NOMO-1 treated with dmso at 0.1 percent for 144 hours (cell line): ENCODE results near the gene ACTBL2.
"Not testable (repeated sequence)": the region's sequence is repeated elsewhere in the genome, so short reads cannot be mapped to it uniquely, and the experiment has no call there.

Experiments used
- DNase-seq: peaks from one replicate; lab custom pipeline; 2025; ENCODE audit not compliant: unreplicated experiment; lab: John Stamatoyannopoulos, UW

The ACTBL2 gene

DNA sequence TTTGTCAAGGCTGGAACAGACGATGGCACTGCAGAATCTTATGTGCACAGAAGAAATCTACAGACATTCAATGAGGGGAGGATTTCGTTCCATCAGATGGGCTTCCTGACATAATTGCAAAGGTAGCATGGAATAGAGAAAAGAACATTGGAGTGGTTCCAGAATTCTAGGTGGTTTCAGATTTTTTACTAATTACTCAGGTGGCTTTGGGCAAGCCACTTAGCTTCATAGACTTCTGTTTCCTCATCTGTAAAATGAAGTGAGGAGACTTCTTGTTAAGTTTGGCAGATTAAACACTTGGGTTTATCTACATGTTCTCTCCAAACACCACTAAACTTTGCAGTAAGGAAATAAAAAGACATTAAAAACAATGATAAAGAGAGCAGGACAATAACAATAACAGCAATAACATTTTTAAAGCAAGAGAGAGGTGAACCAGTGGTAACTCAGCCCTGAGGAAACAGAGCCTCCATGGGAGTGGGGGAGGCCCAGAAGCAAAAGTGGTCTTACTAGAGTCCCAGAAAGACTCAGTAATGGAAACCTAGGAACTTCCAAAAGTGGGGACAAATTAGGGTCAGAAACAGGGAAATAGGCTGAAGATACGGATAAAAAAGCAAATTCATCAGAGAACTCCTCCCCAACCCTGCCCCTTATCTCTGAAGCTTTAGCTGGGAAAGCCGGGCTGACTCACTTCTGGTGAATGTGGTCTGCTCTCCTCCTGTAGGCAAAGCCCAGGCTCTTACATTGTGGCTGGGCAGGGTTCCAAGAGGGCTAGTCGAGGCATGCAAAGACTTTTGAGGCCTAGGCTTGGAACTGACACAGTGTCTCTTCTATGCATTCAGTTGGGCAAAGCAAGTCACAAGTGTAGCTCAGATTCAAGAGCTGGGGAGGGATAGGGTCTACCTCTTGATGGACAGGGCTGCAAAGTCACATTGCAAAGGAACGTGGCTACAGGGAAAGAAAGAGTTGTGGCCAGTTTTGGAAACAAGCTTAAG is 11.8 kb upstream of the ACTBL2 start:
- no peak for DNase-seq

DNA sequence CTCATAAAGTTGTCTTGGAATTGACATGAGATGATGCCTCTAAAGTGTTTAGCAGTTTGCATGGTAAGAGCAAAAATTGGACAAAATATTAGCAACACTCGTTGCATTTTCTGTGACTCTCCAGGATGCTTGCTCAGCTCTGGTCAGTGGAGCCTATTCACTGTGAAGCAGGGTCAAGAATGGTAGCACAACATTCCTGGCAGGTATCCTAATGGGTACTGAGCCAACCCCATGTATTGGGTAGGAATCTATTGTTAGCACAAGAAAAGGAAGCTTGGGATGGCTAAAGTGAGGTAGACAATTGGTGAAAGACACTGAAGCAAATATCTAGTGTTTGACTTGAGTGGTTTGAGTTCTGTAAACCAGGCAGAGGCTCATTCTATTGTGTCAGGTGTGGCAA is 10.4 kb upstream of the ACTBL2 start:
- DNase-seq = no peak

DNA sequence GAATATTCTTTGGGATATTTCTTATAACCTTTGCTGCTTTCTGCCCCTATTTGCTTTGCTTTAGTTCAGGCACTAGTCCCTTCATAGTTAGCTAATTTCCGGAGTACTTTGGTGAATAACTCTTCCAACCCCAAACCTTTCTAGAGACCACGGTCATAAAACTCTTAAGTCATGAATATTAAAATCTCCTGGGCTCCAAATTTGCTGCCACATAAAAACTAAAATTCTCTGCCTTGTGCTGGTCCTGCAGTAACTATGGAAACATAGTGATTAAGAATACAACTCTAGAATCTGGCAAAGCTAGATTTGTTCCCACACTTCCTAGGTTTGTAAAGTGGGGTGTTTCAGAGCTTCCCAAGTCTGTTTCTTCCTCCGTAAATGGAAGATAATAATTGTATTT is 10.0 kb upstream of the ACTBL2 start:
- no peak for DNase-seq

DNA sequence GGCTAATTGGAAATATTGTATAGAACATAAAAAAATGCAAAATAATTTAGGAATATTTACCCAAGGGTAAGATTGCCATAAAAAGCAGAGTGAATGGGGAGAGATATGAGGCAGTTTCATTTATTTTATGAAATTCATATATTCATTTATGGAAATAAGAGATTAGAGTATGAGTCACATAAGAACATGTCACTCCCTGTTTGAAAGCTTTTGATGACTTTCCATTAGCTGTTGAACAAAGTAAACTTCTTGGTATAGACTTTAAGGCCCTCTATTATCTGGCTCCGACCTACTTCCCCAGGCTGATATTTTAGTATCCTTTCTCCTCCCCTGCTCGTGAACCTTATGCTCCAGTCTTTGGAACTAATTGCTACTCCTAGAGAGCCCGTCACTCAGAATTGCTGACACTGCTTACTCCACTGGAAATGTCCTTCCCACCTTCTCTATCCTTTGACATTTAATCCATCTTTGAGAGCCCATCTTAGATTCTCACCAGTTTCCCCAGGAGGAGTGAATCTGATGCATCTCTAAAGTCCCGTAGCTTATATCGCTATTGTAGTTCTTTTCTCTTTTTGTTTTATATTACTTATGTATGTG is 8.9 kb upstream of the ACTBL2 start:
- DNase-seq = no peak

DNA sequence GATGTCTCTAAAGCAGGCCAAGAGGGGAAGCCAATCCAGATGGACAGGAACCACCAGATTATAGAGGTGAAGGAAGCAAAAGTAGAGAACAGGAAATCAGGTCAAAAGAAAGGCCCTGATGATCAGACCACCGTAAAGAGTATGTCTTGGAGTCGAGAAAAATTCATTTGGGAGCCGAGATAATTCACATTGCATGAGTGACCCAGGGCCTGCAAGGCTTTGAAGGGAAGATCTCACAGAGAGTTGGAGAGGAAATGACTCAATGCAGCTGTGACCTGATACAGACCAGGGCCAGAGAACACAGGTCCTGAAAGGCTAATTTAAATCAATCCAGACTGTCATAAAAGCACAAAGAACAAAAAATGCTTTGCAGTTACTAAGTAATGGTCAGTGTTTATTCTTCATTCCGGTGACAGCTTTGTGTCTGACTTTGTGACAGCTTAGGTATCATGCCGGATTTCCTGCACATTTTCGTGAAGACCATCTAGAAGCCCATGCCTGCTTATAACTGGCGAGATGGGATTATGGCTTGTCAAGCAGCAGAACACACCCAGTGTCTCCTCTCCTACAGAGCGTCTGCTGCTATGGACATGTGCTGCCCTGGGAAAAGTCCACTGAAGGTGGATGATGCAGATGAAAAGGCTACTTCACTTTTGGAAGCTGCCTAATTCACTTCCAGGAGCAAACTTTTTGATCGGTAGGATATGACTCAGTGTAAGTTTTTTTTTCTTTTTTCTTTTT is 5.8 kb upstream of the ACTBL2 start:
- no peak for DNase-seq

DNA sequence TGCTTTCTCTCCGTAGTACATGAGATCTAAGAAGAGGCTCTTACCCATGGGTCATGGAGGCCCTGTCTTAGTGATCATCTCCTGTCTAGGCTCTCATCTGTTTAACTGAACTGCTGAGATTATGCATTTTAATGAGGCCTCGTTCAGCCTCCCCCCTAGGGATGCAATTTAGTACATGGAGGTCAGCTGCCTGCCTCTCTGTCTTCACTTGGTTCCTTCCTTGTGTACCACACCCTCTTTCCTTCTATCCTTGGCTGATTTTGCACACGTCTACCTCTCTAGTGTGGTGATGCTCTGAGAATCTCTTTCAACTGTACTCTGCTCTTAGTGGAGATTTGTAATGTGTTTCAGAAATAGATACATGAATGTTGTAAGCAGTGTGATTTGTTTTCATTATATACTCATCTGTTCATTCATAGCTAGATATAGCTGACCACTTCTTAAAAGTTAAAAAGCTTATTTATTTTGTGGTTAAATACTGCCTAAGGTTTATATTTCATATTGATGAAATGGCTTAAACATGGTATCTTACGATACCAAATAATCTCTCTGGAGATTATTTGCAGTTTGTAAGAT is 3.5 kb upstream of the ACTBL2 start:
- DNase-seq = no peak

DNA sequence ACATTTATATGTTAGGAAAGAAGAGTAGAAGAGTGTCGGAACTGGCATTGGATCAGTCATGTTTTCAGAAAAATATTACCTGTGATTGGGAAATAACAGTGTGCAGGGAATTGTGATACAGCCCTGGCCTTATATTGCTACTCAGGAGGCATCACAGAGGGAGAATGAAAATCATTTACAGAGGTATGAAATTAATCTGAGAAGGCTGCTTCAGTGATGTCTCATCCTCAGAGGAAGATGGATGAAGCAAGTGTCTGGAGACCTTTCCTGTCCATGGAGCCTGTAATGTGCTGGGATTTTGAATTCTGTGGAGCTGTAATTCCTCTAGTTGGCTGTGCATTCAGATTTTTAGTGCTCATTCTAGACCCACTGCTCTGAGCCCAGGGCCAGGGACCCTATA is 3.8 kb downstream of the ACTBL2 start:
- no peak for DNase-seq

DNA sequence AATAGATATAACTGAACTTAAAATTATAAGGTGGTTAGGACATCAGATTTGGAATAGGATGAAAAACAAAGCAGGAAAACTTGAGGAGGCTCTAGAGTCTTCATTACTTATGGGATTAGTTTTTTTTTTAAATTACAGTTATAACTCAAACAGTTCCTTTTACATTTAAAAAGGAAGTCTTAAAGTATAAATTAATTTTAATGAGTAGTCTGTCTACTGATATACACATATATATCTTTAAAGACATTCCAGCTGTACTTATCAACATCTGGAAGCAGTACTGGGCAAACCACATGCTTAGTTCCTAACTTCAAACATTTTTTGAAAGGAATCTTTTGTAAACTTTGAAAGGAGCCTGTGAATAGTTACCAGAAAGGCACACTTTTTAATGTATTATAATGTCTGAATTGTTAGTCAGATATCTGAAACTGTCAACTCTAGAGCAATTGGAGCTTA is 6.0 kb downstream of the ACTBL2 start:
- no peak for DNase-seq

DNA sequence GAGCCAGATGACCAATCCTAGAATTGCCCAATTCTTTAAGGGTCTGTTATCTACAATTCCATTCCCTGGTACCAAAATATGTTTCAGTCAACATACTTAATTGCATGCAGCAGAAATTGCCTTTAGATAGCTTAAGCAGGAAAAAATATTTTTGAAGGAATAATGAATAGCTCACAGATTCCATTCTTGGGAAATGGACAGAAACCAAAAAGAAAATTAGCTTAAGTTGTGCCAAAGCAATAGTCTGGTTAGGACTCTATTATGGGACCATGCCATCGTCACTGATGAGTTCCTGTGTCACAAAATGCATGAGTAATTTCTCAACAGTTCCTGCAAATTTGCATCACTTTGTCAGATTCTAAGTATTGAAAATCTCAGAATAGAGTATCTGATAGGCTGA is 12.3 kb downstream of the ACTBL2 start:
- no peak for DNase-seq

DNA sequence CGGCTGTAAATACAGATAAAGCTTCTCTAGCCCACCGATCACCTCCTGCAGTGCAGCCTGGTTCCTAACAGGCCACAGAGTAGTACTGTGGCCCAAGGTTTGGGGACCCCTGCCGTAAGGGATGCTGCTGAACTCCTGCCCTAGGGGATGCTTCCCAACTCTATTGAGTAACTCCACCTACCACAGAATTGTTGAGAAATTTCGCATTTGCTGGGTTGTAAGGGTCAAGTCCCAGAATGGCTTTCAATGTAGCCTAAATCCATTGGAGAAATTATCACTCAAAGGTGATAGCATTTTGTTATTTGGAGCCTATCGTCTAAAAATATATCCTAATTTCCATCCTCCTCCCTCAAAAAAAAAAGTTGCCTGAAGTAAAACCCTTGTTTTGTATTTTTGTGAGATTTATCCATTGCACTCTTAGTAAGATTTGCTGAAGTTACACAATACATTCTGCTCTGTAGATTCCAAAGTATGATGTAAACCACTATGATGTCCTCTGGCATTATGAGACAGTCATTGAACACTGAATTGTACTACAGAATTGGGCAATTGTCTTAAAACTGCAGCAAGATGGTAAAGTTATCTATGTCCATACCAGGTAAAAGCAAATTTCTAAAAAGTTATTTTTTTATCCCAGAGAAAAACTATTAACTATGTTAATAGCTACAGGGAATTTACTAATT is 14.0 kb downstream of the ACTBL2 start:
- DNase-seq = no peak

DNA sequence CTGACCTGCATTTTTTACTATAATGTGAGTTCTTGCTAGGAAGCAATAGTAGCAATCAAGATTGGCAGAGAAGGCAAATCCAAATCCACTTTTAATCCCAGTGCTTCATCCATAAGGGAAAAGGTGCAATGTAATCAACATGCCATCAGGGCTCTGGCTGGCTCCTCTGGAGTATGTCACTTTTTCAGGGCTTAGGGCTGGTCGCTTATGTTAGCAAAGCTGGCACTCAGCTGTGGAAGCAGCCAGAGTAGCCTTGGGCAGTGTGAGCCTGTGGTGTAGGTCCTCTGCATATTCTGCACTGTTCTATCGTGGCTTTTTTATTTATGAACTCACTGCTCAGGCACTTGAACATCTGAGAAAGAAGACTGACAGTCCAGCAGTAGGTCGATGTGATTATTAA is 16.1 kb downstream of the ACTBL2 start:
- no peak for DNase-seq

DNA sequence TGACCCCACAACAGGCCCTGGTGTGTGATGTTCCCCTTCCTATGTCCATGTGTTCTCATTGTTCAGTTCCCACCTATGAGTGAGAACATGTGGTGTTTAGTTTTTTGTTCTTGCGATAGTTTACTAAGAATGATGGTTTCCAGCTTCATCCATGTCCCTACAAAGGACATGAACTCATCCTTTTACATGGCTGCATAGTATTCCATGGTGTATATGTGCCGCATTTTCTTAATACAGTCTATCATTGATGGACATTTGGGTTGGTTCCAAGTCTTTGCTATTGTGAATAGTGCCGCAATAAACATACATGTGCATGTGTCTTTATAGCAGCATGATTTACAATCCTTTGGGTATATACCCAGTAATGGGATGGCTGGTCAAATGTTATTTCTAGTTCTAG is 22.6 kb downstream of the ACTBL2 start:
- DNase-seq = not testable (repeated sequence)

DNA sequence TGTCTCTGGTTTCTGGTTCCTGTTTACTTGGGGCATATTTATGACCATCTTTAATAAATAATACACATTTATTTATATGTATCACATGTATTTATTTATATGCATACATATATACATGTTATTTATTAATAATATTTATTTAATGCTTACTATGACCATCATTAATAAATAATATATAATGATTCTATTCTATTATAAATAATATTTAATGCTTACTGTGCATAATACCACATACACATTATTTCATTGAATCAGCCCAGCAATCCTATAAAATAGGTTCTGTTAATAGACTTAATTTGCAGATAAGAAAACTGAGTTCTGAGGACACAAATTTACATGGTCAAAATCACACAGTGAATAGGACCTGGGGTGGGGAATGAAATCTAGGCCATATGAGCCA is 24.2 kb downstream of the ACTBL2 start:
- no peak for DNase-seq

DNA sequence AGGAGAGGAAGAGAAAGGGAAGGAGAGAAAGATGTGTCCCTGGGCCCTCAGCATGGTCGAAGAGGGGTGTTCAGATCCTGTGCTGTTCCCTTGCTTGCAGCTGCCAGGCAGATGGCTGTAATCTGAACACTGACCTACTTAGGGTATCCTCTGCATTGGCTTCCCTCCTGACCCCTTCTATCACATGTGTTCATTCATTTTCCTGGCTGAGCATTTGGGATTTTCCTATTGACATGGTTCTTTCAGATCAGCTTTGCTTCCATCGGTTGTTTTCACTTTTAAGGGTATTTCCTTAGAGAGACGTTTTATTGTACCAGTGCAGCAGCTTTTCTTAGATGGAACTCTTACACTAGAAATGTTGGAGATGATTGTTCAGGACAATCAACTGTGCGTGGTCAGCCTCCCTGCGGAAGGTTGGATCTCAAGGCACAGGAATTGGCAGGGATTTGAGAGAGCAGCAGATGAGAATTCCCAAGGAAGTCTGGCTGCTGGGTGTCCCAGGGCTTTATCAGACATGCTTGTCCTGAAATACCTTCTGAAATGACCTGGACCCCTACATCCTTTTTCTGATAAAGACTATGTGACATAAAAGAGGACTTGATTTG is 26.0 kb downstream of the ACTBL2 start:
- no peak for DNase-seq

DNA sequence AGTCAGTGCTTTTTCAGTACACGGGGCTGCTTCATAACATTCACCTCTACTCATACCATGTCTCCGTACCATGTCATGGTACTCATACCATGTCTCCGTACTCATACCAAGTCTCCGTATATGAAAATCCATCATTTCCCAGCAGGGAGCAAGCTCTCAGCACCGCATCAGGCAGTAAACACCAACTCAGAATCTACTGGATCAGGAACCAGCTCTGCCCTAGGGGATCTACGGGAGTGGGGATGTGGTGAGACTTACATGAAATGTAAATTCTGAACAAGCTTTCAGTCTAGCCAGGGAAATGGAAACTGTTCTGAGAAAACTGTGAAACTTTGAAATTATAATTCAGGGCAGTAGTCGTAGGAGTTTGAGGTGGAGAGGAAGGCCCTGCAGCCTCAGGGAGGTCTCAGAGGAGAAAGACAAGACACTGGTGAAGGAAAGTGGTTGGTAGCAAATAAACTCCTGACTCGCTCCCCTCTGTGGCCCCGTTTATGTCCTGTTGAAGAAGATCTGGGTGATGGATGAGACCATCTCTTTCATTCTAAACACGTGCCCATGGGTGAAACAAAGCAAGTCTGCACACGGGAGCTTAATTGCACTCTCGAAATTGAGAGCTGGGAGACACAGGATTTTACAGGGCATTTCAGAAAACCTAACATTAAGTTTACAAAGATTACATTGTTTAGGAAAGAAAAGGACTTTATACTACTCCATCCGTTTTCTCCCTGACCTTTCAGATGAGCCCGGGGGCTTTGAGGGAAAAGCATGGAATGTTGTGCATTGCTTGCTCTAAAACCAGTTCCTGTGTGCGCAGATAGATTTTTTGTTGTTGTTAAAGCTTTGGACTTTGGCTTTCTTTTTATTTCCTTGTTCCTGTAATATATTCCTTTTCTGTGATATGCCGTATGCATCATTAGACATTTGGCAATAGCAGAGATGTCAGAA is 26.8 kb downstream of the ACTBL2 start:
- no peak for DNase-seq

DNA sequence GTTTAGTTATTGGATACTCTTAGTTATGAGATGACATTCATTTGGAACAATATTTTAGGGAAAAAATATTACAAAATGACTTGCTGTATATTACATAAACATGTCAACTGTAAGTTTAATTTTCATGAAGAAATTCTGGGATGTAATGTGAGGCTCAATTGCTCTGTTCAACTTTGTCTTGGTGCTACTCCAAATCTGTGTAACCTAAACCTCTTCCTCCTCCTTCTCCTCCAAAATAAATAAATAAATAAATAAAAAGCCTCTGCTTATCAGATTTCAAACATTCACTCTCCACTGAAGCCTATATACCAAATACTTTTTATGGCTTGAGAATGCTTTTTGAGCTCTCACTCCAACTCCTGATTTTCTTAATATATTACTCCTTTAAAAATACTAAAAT is 27.7 kb downstream of the ACTBL2 start:
- no peak for DNase-seq

DNA sequence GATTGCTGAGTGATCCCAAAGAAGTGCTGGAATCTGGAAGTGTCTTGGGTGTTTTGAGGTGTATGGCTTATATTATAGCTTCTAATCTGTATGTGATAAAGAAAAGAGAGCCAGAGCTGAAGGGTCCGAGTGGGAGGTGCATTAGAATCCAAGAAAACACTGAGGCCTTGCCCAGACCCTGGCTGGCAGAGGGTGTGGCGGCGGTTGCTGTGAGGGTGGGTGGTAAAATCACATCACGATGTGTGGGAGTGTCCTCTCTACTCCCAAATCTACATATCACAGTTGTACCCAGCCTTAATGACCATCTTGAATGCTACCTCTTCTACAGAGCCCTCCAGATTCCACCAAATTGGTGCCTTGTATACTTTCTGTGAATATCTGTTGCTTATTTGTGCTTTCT is 28.9 kb downstream of the ACTBL2 start:
- DNase-seq = no peak

DNA sequence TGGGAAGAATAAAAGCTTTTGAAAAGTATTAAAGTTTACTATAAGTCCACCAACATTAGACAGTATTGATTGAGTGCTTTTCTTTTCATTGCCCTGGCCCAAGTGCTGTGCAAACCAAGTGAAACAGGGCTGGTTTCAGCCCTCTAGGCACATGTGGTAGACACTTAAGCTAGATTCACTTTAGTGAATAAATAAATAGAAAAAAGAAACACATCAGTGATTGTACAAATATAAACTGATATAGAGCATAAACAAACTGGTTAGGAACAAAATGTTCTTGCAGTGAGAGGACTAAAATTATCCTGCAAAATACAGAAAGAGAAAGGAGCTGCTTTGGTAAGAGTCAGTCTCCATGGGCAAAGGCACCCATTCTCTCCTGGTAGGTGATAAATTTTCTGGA is 29.7 kb downstream of the ACTBL2 start:
- no peak for DNase-seq
